Stimulated activated CD4-positive, alpha-beta T cell treated with anti-CD3 and anti-CD28 coated beads, TNF-alpha, amount 100 ng/mL, for 4 hours (primary cell): ENCODE measurements around the gene NEMP2.
"Not testable (repeated sequence)": the region's sequence is repeated elsewhere in the genome, so short reads cannot be mapped to it uniquely, and the experiment has no call there.

Experiments
- DNase-seq, 3 experiments: peaks; one replicate each; pipeline ENCODE4 v3.0.0-alpha.2; 2020; ENCODE audit warnings: low read depth in 3 of 3

NEMP2 gene

GRCh38 chr2:190526105-190526750, 8.3 kb downstream of the NEMP2 start:
- DNase-seq, result no peak

GRCh38 chr2:190524928-190525327, 9.6 kb downstream of the NEMP2 start:
- DNase-seq, result no peak

GRCh38 chr2:190519975-190520767, 14.4 kb downstream of the NEMP2 start:
- DNase-seq, result no peak

- no peak for DNase-seq
Observed at GRCh38 chr2:190517468-190517867, 17.1 kb downstream of the NEMP2 start.

- no peak for DNase-seq
Observed at GRCh38 chr2:190515687-190516086, 18.8 kb downstream of the NEMP2 start.

GRCh38 chr2:190514676-190515075, 19.8 kb downstream of the NEMP2 start:
- DNase-seq, result no peak

GRCh38 chr2:190513877-190514276, 20.6 kb downstream of the NEMP2 start:
- DNase-seq, result no peak

GRCh38 chr2:190512539-190513095, 21.9 kb downstream of the NEMP2 start:
- DNase-seq, result no peak

GRCh38 chr2:190511104-190511503, 23.4 kb downstream of the NEMP2 start:
- no peak for DNase-seq

GRCh38 chr2:190509895-190510294, 24.6 kb downstream of the NEMP2 start:
- DNase-seq, result not testable (repeated sequence)

- DNase-seq, result no peak
Observed at GRCh38 chr2:190507135-190507534, 27.4 kb downstream of the NEMP2 start.

GRCh38 chr2:190506666-190507065, 27.9 kb downstream of the NEMP2 start:
- no peak for DNase-seq

- no peak for DNase-seq
Observed at GRCh38 chr2:190505696-190506095, 28.8 kb downstream of the NEMP2 start.

GRCh38 chr2:190504912-190505311, 29.6 kb downstream of the NEMP2 start:
- no peak for DNase-seq

GRCh38 chr2:190503088-190503487, 31.4 kb downstream of the NEMP2 start:
- DNase-seq, result no peak

- DNase-seq, result no peak
Observed at GRCh38 chr2:190501702-190502407, 32.7 kb downstream of the NEMP2 start.

- DNase-seq, result no peak
Observed at GRCh38 chr2:190501231-190501630, 33.3 kb downstream of the NEMP2 start.

- DNase-seq, result no peak
Observed at GRCh38 chr2:190500054-190500502, 34.4 kb downstream of the NEMP2 start.

GRCh38 chr2:190499273-190499672, 35.2 kb downstream of the NEMP2 start:
- no peak for DNase-seq

- no peak for DNase-seq
Observed at GRCh38 chr2:190497428-190497827, 37.1 kb downstream of the NEMP2 start.

- not testable (repeated sequence) for DNase-seq
Observed at GRCh38 chr2:190494600-190495227, 39.8 kb downstream of the NEMP2 start.

- no peak for DNase-seq
Observed at GRCh38 chr2:190493095-190493494, 41.4 kb downstream of the NEMP2 start.
